Testis (tissue), 3 donors: Measurements from ENCODE around the gene KLHL26. TPM values are rescaled to one million over a fixed set of nuclear protein-coding genes. Genes with fewer than 3 reads are reported as not detected.
A peak's percentile ranks its signal among the peaks of the same experiment; 100 is the strongest.

Experiments
- DNase-seq: peaks from one replicate; pipeline ENCODE4 v3.0.0-alpha.2; 2019
- H3K27ac ChIP-seq, 2 donors: fragments of 200-600 bp; sonication (generic); one replicate each; pipeline ENCODE4 v1.5.1; 2019
- H3K27me3 ChIP-seq: fragments of 200-600 bp; sonication (generic); one replicate; pipeline ENCODE4 v1.5.1; 2019
- H3K36me3 ChIP-seq: fragments of 200-600 bp; sonication (generic); one replicate; pipeline ENCODE4 v1.5.1; 2017; ENCODE audit warnings: low read depth; ENCODE audit errors: missing control alignments
- H3K4me1 ChIP-seq: fragments of 200-600 bp; sonication (generic); one replicate; pipeline ENCODE4 v1.5.1; 2019
- H3K4me3 ChIP-seq, 2 donors: fragments of 200-600 bp; sonication (generic); one replicate each; pipeline ENCODE4 v1.5.1; 2017 to 2019
- H3K9me3 ChIP-seq: fragments of 200-600 bp; sonication (generic); one replicate; pipeline ENCODE4 v1.5.1; 2017
- POLR2A ChIP-seq: fragments of 450-650 bp; IDR thresholded peaks from one replicate; pipeline ENCODE4 v1.6.1; 2017; ENCODE audit warnings: antibody characterized with exemption, mild to moderate bottlenecking, moderate library complexity
- WGBS, 2 donors: methylation state at CpG; one replicate each; pipeline ENCODE4 v1.1.5; 2018; 5-methylcytosine and 5-hydroxymethylcytosine counted together
- intact Hi-C: fragments of 100-400 bp; cut with DNase I; formaldehyde crosslinking; loops from one replicate; pipeline ENCODE4 v1.15.1; 2023; ENCODE audit warnings: low total_unique reads
- polyA plus RNA-seq: library from polyadenylated mRNA; stranded (reverse); fragments of 350-450 nt; fragmentation: Illumina TruSeq; extraction: RNeasy Lipid Tissue Mini Kit (QIAGEN cat#74804); gene quantifications from one replicate; pipeline ENCODE4 v1.2.3, GENCODE V29; 2014; ENCODE audit warnings: low read depth, low replicate concordance; ENCODE audit not compliant: insufficient read depth
- total RNA-seq, 2 donors: library from RNA; depleted of rRNA; stranded (reverse); fragments of >200 nt; gene quantifications; one replicate each; pipeline ENCODE4 v1.2.3, GENCODE V29; 2016
- TF ChIP-seq, protein P1 (sequence below), 3 experiments: fragments of 450-650 bp in 2 of 3; fragments of 200-600 bp in 1 of 3; sonication (generic) in 1 of 3; IDR thresholded peaks; one replicate each; pipeline ENCODE4 v1.5.1; 2016 to 2019; ENCODE audit warnings: antibody characterized with exemption in 3 of 3, mild to moderate bottlenecking in 2 of 3, moderate library complexity in 1 of 3

KLHL26 gene
- total and polyA plus RNA-seq, 3 donors from 2014 or later, result 10.6 to 32.3 (median 16.5) TPM

DNA sequence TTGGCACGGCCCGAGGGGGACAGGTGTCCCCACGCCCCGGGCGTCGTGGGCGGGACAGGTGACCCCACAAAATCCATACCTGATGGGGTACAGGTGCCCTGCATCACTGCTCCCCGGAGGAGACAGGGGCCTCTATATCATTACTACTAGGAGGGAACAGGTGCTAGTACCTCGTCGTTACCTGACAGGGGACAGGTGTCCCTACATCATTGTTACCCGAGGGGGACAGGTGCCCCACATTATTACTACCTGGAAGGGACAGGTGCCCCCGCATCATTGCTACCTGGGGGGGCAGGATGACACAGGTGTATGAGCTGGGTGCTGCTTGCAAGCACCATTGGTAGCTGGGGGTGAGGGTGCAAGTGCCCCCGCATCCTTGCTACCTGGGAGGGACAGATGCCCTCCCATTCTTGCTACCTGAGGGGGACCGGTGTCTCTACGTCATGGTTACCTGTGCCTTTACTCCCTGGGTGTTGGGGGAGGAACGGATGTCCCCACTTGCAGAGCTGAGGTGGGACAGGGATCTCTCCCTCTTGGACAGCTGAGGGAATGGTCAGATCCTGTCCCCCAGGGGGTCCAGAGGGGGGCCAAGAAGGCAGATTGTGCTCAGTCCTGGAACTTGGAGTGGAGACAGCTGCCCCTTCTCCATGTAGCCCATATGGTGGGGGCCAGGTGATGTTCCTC, 47.3 kb downstream of the KLHL26 start:
- H3K4me1 ChIP-seq, result peaks cover 10% of the 10 kb centered on the region
- no peak for TF ChIP-seq POLR2A
- TF ChIP-seq, protein P1, sequence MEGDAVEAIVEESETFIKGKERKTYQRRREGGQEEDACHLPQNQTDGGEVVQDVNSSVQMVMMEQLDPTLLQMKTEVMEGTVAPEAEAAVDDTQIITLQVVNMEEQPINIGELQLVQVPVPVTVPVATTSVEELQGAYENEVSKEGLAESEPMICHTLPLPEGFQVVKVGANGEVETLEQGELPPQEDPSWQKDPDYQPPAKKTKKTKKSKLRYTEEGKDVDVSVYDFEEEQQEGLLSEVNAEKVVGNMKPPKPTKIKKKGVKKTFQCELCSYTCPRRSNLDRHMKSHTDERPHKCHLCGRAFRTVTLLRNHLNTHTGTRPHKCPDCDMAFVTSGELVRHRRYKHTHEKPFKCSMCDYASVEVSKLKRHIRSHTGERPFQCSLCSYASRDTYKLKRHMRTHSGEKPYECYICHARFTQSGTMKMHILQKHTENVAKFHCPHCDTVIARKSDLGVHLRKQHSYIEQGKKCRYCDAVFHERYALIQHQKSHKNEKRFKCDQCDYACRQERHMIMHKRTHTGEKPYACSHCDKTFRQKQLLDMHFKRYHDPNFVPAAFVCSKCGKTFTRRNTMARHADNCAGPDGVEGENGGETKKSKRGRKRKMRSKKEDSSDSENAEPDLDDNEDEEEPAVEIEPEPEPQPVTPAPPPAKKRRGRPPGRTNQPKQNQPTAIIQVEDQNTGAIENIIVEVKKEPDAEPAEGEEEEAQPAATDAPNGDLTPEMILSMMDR (IDR thresholded peaks at IDR 0.05), result no peak
- H3K27me3 ChIP-seq, result no peaks in the 10 kb centered on the region
- peak overlapping the region; percentile 60 to 61 for H3K4me3 ChIP-seq
- intact Hi-C loops, result loop anchor here (10.0 kb wide), 1 partner anchor 89 kb away; no protein-coding TSS in a partner anchor
- no peaks in the 10 kb centered on the region for H3K36me3 ChIP-seq
- no peak overlapping the region for H3K27ac ChIP-seq
- H3K9me3 ChIP-seq, result no peaks in the 10 kb centered on the region
- no peak for DNase-seq
- 0 to 14% methylated on average over 4 to 16 of the region's 16 CpGs for WGBS, 2 donors

GRCh38 chr19:18684642-18684993, 47.8 kb downstream of the KLHL26 start:
- no peaks in the 10 kb centered on the region for H3K27me3 ChIP-seq
- no peak overlapping the region for H3K4me3 ChIP-seq
- H3K36me3 ChIP-seq, result no peaks in the 10 kb centered on the region
- H3K27ac ChIP-seq, result no peak overlapping the region
- 50 to 78% methylated on average over 2 to 3 of the region's 3 CpGs for WGBS, 2 donors
- no peak for DNase-seq
- no peak for TF ChIP-seq POLR2A
- TF ChIP-seq, protein P1 (IDR thresholded peaks at IDR 0.05), result no peak
- intact Hi-C loops, result loop anchor here (10.0 kb wide), 1 partner anchor 90 kb away; no protein-coding TSS in a partner anchor
- peaks cover 10% of the 10 kb centered on the region for H3K4me1 ChIP-seq
- no peaks in the 10 kb centered on the region for H3K9me3 ChIP-seq

DNA sequence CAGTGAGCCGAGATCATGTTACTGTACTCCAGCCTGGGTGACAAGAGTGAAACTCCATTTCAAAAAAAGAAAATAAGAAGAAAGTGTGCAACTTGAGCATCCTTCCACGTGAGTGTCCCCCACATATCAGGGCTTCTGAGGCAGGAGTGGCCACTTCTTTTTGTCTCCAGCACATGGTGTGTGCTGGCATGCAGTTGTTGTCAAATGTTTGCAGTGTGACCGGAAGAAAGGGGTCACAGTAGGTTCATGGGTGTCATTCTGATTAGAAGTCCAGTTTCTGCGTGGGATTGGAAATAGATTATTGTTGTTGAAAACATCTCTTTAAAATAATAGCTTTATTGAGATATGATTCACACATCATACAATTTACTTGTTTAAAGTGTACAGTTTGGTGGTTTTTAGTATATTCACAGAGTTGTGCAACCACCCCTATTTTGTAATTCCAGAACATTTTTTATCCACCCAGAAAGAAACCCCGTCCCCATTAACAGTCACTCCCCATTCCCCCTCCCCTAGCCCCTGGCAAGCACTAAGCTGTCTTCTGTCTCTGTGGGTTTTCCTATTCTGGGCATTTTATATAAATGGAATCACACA, 48.9 kb downstream of the KLHL26 start:
- intact Hi-C loops, result loop anchor here (10.0 kb wide), 1 partner anchor 91 kb away; no protein-coding TSS in a partner anchor
- H3K9me3 ChIP-seq, result no peaks in the 10 kb centered on the region
- H3K27me3 ChIP-seq, result no peaks in the 10 kb centered on the region
- no peak for TF ChIP-seq POLR2A
- TF ChIP-seq, protein P1 (IDR thresholded peaks at IDR 0.05), result no peak
- WGBS, 2 donors, result 76 to 81% methylated on average over 5 of the region's 5 CpGs
- no peak overlapping the region for H3K27ac ChIP-seq
- DNase-seq, result no peak
- no peaks in the 10 kb centered on the region for H3K36me3 ChIP-seq
- H3K4me1 ChIP-seq, result peaks cover 10% of the 10 kb centered on the region
- no peak overlapping the region for H3K4me3 ChIP-seq

DNA sequence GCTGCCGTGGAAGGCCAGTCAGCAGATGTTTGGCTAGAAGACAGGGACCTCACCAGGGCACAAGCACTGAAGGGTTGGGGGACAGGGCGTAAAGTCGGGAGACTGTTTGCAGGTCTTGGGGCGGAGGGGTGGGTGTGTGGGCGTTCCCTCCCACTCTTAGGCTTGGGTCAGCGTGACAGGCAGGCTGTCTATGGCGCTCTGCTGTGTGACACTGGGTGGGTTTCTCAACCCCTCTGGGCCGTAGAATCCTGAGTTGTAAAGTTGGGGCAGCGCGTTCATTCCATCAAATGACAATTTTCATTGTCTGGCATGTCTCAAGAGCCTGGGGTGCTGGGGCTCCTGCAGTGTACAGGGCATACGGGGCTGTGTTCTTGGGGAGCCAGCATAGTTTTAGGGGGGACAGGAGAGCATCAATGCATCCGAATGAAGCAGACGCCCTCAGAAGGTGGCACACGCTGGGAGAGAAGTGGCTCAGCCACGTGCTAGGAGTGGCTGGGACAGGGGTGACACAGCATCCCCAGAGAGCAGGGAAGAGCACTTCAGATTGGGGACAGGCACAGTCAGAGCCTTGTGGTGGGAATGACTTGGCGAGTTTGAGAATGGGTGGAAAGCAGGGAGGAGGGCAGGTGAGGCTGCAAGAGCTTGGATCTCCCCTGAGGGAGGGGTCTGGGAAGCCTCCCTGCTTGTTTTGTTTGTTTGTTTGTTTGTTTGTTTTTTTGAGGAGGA, 51.1 kb downstream of the KLHL26 start:
- Histone ChIP-seq H3K4me1 (peaks cover 8% of the 10 kb centered on the region), H3K36me3 (no peaks in the 10 kb centered on the region), H3K9me3 (no peaks in the 10 kb centered on the region), H3K4me3 (no peak overlapping the region), H3K27me3 (no peaks in the 10 kb centered on the region), H3K27ac (no peak overlapping the region)
- intact Hi-C loops, result loop anchor here (10.0 kb wide), 1 partner anchor 93 kb away; no protein-coding TSS in a partner anchor
- no peak for DNase-seq
- WGBS, 2 donors, result 93 to 94% methylated on average over 15 to 16 of the region's 16 CpGs
- TF ChIP-seq, protein P1 (IDR thresholded peaks at IDR 0.05), result no peak
- no peak for TF ChIP-seq POLR2A
